ENCODE data around the gene XYLT1. TPM values are rescaled to one million over a fixed set of nuclear protein-coding genes. Genes with fewer than 3 reads are reported as not detected.
"Not testable (repeated sequence)": the region's sequence is repeated elsewhere in the genome, so short reads cannot be mapped to it uniquely, and the experiment has no call there.

The XYLT1 gene
- total RNA-seq, 3 donors from 2014 or later (not counting 1 experiment from before 2014, with no cell fraction given), result 40.9 to 55.5 (median 43.8) TPM

DNA sequence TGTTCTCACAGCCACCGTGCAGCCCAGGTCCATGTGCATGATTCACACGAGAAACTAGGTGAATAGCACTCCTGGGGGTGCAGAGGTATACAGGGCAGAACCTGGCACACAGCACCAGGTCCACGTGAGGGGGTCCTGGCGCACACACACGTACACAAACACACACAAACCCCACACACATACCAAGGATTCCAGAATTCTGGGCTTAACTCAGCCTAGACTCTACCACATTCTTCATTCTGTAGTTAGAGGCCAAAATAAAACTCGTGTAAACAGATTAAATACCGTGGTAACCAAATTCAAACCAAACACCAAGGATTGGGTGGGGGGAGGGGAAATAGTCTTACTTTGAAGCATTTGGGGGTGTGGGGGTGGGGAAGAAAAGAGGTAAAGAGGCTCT is 58.5 kb downstream of the XYLT1 start:
- intact Hi-C loops (cut with micrococcal nuclease), result loop anchor here (10.0 kb wide), 3 partner anchors 103 to 197 kb away; no protein-coding TSS in a partner anchor
- Mint-ChIP-seq H3K27me3 (ENCODE audit: low read depth in 2 of 2) (no peaks in the 10 kb centered on the region), H3K4me1 (peaks cover 53 to 57% of the 10 kb centered on the region in 2 donors), H3K36me3 (no peaks in the 10 kb centered on the region), H3K9me3 (no peaks in the 10 kb centered on the region), H3K4me3 (no peak overlapping the region), H3K27ac (no peak overlapping the region)
- no peak for ATAC-seq
- no peak for DNase-seq
- TF ChIP-seq CTCF (IDR thresholded peaks at IDR 0.05), result no peak
- no peaks in the 10 kb centered on the region for H3K27me3 ChIP-seq (ENCODE audit: control insufficient read depth, insufficient read depth, low read length)
- no peak overlapping the region for H3K27ac ChIP-seq (ENCODE audit: low read length)
- H3K9me3 ChIP-seq (ENCODE audit: control insufficient read depth, insufficient read depth, low read length), result no peaks in the 10 kb centered on the region
- H3K4me3 ChIP-seq (ENCODE audit: low read length), result no peak overlapping the region
- H3K4me1 ChIP-seq (ENCODE audit: control insufficient read depth, insufficient read depth, low read length), result peaks cover 45% of the 10 kb centered on the region
- WGBS (ENCODE audit: insufficient coverage), result 94% methylated on average over 5 of the region's 7 CpGs
- no peaks in the 10 kb centered on the region for H3K36me3 ChIP-seq (ENCODE audit: control insufficient read depth, insufficient read depth, low read length)

DNA sequence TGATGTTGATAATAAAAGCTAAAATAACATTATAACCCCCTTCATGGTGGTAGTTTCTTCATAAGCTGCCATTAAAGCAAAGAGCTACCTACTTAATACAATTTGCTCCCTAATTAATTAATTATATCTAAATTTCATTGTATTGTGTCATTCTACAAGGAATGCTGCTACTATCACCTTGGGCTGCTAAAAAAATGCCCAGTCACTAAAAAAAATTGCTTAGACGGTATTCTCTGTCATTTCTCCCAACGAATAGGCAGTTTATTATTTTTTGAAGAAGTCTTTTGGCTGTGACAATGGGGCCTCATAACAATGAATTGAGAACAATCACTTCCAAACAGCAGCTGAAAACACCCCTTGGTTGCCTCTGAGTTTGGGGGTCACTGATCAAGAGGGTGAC is 59.5 kb downstream of the XYLT1 start:
- no peak overlapping the region for H3K27ac ChIP-seq (ENCODE audit: low read length)
- ATAC-seq, result no peak
- H3K9me3 ChIP-seq (ENCODE audit: control insufficient read depth, insufficient read depth, low read length), result no peaks in the 10 kb centered on the region
- Mint-ChIP-seq H3K9me3 (no peaks in the 10 kb centered on the region), H3K4me1 (peaks cover 47% of the 10 kb centered on the region in 2 donors), H3K27me3 (ENCODE audit: low read depth in 2 of 2) (no peaks in the 10 kb centered on the region), H3K27ac (no peak overlapping the region), H3K36me3 (no peaks in the 10 kb centered on the region), H3K4me3 (no peak overlapping the region)
- no peaks in the 10 kb centered on the region for H3K36me3 ChIP-seq (ENCODE audit: control insufficient read depth, insufficient read depth, low read length)
- DNase-seq, result no peak
- intact Hi-C loops (cut with micrococcal nuclease), result loop anchor here (10.0 kb wide), 3 partner anchors 104 to 196 kb away; no protein-coding TSS in a partner anchor
- no peak overlapping the region for H3K4me3 ChIP-seq (ENCODE audit: low read length)
- no peaks in the 10 kb centered on the region for H3K27me3 ChIP-seq (ENCODE audit: control insufficient read depth, insufficient read depth, low read length)
- TF ChIP-seq CTCF (IDR thresholded peaks at IDR 0.05), result no peak
- peaks cover 37% of the 10 kb centered on the region for H3K4me1 ChIP-seq (ENCODE audit: control insufficient read depth, insufficient read depth, low read length)
- 100% methylated on average over 1 of the region's 2 CpGs for WGBS (ENCODE audit: insufficient coverage)

DNA sequence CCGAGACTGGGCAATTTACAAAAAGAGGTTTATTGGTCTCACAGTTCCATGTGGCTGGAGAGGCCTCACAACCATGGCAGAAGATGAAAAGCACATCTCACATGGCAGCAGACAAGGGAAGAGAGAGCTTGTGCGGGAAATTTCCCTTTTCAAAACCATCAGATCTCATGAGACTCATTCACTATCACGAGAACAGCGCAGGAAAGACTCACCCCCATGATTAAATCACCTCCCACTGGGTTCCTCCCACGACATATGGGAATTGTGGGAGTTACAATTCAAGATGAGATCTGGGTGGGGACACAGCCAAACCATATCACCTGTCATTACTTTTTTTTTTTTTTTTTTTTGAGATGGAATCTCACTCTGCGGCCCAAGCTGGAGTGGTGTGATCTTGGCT is 60.4 kb downstream of the XYLT1 start:
- H3K9me3 ChIP-seq (ENCODE audit: control insufficient read depth, insufficient read depth, low read length); H3K36me3 Mint-ChIP-seq; H3K4me3 ChIP-seq (ENCODE audit: low read length); H3K4me3 Mint-ChIP-seq; ATAC-seq; H3K27ac ChIP-seq (ENCODE audit: low read length); H3K27me3 ChIP-seq (ENCODE audit: control insufficient read depth, insufficient read depth, low read length); DNase-seq; H3K27me3 Mint-ChIP-seq (ENCODE audit: low read depth in 2 of 2); H3K36me3 ChIP-seq (ENCODE audit: control insufficient read depth, insufficient read depth, low read length); H3K9me3 Mint-ChIP-seq: not testable (repeated sequence)
- peaks cover 38 to 43% of the 10 kb centered on the region in 2 donors for H3K4me1 Mint-ChIP-seq
- peak overlapping the region in 1 of 2 donors; percentile 20 for H3K27ac Mint-ChIP-seq
- peaks cover 27% of the 10 kb centered on the region for H3K4me1 ChIP-seq (ENCODE audit: control insufficient read depth, insufficient read depth, low read length)
- WGBS (ENCODE audit: insufficient coverage), result 97% methylated on average over 2 of the region's 6 CpGs
- intact Hi-C loops (cut with micrococcal nuclease), result loop anchor here (10.0 kb wide), 3 partner anchors 104 to 196 kb away; no protein-coding TSS in a partner anchor

DNA sequence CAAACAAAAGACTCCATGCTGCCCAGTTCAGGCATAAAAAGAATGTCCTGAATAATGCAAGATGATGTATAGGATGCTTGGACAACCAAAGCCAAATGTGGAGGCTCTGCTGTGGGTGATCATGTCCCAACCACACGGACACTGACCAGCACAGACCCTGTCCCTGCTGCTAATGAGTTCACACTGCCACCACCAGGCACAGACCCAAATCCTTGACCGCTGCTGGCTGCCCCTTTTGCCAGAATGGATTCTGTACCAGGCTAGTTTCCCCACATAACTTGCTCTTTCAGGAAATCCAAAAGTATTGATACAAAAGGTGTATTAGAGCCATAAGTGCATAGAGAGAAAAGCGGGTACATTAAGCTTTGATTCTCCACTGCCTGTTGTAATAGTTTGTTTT is 60.9 kb downstream of the XYLT1 start:
- Mint-ChIP-seq H3K36me3 (no peaks in the 10 kb centered on the region), H3K4me3 (no peak overlapping the region), H3K27ac (peak overlapping the region in 1 of 2 donors; percentile 20), H3K27me3 (ENCODE audit: low read depth in 2 of 2) (no peaks in the 10 kb centered on the region), H3K9me3 (no peaks in the 10 kb centered on the region), H3K4me1 (peaks cover 38 to 43% of the 10 kb centered on the region in 2 donors)
- 96% methylated on average over 3 of the region's 3 CpGs for WGBS (ENCODE audit: insufficient coverage)
- Histone ChIP-seq H3K27ac (ENCODE audit: low read length) (no peak overlapping the region), H3K4me1 (ENCODE audit: control insufficient read depth, insufficient read depth, low read length) (peaks cover 26% of the 10 kb centered on the region), H3K27me3 (ENCODE audit: control insufficient read depth, insufficient read depth, low read length) (no peaks in the 10 kb centered on the region), H3K4me3 (ENCODE audit: low read length) (no peak overlapping the region), H3K9me3 (ENCODE audit: control insufficient read depth, insufficient read depth, low read length) (no peaks in the 10 kb centered on the region), H3K36me3 (ENCODE audit: control insufficient read depth, insufficient read depth, low read length) (no peaks in the 10 kb centered on the region)
- DNase-seq, result no peak
- no peak for TF ChIP-seq CTCF (IDR thresholded peaks at IDR 0.05)
- ATAC-seq, result no peak
- intact Hi-C loops (cut with micrococcal nuclease), result loop anchor here (10.0 kb wide), 3 partner anchors 105 to 195 kb away; no protein-coding TSS in a partner anchor

All from natural killer cell (primary cell).